Epithelial cell of prostate (primary cell): ENCODE data around the gene SUMF2.
"Not testable (repeated sequence)": the region's sequence is repeated elsewhere in the genome, so short reads cannot be mapped to it uniquely, and the experiment has no call there.

Experiments
- DNase-seq: peaks from one replicate; pipeline ENCODE4 v3.0.0-alpha.2; 2011; ENCODE audit warnings: low read depth, low spot score
- H3K27ac ChIP-seq: fragments of 450-650 bp; 2 replicates; pipeline ENCODE4 v1.5.1; 2017; ENCODE audit warnings: mild to moderate bottlenecking

The SUMF2 gene

GRCh38 chr7:56053993-56054392, 10.1 kb upstream of the SUMF2 start:
- no peak overlapping the region for H3K27ac ChIP-seq
- DNase-seq = no peak

GRCh38 chr7:56062382-56062781, 1.7 kb upstream of the SUMF2 start:
- peak overlapping the region; percentile 85 for H3K27ac ChIP-seq
- no peak for DNase-seq

- peak overlapping the region; percentile 85 for H3K27ac ChIP-seq
- DNase-seq = no peak
Observed at GRCh38 chr7:56063500-56063881, 595 bp upstream of the SUMF2 start.

DNA sequence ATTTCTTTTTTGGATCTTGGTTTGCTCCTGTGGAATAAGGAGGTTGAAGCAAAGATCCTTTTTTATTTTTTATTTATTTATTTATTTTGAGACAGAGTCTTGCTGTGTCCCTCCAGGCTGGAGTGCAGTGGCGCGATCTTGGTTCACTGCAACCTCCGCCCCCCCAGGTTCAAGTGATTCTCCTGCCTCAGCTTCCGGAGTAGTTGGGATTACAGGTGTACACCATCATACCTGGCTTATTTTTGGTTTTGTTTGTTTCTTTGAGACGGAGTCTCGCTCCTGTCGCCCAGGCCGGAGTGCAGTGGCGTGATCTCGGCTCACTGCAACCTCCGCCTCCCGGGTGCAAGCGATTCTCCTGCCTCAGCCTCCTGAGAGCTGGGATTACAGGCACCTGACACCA, 2.3 kb downstream of the SUMF2 start:
- H3K27ac ChIP-seq, DNase-seq: not testable (repeated sequence)

DNA sequence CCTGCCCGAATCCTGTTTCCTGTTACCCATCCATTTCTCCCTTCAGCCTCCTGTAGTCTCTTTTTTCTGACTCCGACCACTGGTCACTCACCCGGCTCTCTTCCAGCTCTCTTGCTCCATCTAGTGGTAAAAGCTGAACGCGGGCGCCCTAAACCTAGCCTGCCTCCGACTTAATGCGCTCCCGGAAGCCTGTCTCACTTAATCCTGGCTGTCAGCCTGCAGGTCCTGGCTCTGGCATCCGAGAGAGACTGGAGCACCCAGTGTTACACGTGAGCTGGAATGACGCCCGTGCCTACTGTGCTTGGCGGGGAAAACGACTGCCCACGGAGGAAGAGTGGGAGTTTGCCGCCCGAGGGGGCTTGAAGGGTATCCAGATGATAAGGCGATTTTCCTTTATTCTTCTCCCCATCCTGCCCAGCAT, 10.3 kb downstream of the SUMF2 start:
- H3K27ac ChIP-seq = no peak overlapping the region
- no peak for DNase-seq

- H3K27ac ChIP-seq = no peak overlapping the region
- no peak for DNase-seq
Observed at GRCh38 chr7:56077681-56078080, 13.6 kb downstream of the SUMF2 start.

GRCh38 chr7:56078196-56078595, 14.1 kb downstream of the SUMF2 start:
- no peak overlapping the region for H3K27ac ChIP-seq
- no peak for DNase-seq

GRCh38 chr7:56079450-56080185, 15.5 kb downstream of the SUMF2 start:
- DNase-seq = no peak
- no peak overlapping the region for H3K27ac ChIP-seq

DNA sequence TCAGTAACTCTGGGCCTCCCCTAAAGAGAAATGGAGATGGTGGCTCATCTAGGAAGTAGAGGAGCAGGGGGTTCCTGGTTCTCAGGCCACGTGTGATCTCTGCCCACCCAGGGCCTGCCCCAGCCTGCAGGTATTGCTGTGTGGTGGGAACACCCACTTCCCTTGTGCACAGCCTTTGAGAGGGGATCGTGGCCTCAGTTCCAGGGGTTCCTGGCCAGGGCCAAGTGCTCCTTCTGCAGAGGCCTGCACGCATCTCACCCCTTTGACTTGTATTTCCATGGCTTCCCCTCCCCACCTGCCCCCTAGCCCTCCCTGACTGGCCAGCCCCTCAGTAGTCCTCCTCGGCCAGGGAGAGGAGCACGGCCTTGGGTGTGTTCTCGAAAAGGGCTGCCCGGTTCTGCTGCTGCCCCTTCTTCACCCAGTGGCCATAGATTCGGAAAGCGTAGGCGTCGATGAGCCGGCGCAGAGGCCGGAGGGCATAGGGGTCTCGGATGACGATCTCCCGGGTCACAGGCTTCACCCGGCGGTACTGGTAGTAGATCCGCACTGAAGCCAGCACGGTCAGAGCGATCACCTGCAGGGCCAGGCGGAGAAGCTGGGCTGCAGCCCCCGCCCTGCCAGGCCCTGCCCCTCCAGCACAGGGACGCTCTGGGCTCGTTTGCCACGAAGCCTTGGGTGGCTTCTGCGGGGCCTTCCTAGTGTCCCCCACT, 16.8 kb downstream of the SUMF2 start:
- not testable (repeated sequence) for DNase-seq, H3K27ac ChIP-seq

- no peak for DNase-seq
- no peak overlapping the region for H3K27ac ChIP-seq
Observed at GRCh38 chr7:56081626-56082340, 17.7 kb downstream of the SUMF2 start.

- H3K27ac ChIP-seq = no peak overlapping the region
- DNase-seq = no peak
Observed at GRCh38 chr7:56083150-56083785, 19.2 kb downstream of the SUMF2 start.

DNA sequence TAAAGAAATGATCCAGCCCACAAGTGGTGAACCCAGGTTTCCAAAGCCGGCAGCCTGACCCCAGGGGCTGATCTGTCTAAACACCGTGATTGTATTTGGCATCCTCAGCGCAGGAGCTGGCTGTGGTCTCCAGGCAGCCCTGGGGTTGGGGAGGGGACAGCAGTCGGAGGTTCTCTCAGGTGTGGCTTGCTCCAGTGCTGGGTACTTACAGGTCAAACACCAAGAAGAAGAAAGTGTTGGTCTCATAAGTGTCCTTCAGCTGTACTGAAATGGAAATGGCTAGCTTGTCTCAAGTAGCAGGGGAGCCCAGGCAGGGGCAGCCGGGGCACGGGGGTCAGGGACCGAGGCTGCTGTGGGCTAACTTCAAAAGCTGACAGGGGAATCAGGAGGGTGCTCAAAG, 22.7 kb downstream of the SUMF2 start:
- no peak overlapping the region for H3K27ac ChIP-seq
- no peak for DNase-seq

DNA sequence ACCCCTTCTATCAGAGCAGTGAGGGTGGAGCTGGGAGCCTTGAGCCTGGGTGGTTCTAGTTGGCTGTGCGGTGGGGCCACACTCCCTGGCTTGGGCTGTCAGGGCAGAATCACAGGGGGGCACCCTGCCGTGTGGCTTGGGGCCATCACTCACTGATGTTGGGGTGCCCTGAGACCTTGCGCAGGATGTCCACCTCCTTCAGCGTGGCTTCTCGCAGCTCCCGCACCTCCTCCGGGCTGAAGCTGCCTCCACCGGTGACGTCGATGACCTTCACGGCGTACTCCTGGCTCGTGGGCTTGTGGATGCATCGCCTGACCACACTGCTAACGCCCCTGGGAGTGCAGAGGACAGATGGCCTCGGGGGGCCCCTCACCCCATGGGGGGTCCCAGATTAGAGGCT, 23.4 kb downstream of the SUMF2 start:
- no peak overlapping the region for H3K27ac ChIP-seq
- no peak for DNase-seq

GRCh38 chr7:56091591-56091990, 27.5 kb downstream of the SUMF2 start:
- H3K27ac ChIP-seq = no peak overlapping the region
- no peak for DNase-seq

DNA sequence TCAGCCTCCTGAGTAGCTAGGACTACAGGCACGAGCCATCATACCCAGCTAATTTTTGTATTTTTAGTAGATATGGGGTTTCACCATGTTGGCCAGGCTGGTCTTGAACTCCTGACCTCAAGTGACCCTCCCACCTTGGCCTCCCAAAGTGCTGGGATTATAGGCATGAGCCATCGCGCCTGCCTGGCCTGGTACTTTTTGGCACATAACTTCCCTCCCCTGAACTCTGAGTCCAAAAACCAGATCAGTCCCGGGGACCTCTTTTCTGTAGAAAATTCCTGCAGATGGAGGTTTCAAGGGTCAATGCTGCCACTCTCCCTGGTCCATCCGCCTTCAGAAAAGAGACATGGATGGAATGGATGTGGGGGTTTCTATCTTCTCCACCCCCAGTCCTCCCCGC, 28.3 kb downstream of the SUMF2 start:
- H3K27ac ChIP-seq, DNase-seq: not testable (repeated sequence)

DNA sequence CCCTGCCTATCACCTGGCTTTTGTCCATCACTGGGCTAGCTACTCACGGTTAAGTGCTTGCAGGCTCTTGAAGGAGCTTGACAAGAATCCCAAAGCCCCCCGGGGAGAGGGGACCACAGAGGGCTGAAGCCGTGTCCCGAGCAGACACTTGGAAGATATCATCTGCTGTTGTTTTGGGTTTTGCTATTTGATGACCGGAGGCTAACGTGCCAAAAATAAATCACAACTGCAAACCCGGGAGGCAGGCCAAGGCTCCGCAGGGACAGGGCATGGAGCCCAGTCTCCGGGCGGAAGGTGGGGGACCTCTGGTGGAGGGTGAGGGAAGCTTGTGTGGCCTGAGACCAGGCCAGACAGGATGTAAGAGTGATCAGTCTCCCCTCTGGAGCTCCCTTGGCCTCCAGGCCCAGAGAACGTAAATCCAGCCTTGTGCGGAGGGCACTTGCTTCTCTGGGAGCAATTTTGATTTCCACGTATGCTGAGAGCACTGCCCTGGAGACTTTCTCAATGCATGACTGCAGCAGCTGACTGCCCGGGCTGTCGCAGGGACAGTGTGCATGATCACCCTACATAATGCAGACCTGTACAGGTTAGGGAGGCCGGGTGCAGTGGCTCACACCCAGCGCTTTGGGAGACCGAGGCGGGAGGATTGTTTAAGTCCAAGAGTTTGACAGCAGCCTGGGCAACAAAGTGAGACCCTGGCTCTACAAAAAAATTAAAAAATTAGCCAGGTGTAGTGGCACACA, 28.9 kb downstream of the SUMF2 start, which contains the start of gene PHKG1:
Gene PHKG1, minus strand, starts transcription at position 164 of the 743 bp plus-strand sequence. CDS start 4,011 bp downstream, outside the sequence.
- DNase-seq = no peak
- H3K27ac ChIP-seq = no peak within 1 kb of the TSS

DNA sequence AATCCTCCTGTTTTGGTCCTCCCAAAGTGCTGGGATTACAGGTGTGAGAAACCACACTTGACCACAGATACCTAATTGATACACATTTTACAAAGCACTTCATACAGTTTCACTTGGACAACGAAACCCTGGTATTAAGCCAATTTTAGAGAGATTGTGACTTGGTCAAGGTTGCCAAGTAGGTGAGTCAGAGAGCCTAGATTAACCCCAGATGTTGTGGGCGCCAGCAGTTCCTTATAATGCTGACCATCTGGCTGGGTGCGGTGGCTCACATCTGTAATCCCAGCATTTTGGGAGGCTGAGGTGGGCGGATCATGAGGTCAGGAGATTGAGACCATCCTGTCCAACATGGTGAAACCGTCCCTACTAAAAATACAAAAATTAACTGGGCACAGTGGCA, 33.6 kb downstream of the SUMF2 start:
- DNase-seq = no peak
- H3K27ac ChIP-seq = no peak overlapping the region

DNA sequence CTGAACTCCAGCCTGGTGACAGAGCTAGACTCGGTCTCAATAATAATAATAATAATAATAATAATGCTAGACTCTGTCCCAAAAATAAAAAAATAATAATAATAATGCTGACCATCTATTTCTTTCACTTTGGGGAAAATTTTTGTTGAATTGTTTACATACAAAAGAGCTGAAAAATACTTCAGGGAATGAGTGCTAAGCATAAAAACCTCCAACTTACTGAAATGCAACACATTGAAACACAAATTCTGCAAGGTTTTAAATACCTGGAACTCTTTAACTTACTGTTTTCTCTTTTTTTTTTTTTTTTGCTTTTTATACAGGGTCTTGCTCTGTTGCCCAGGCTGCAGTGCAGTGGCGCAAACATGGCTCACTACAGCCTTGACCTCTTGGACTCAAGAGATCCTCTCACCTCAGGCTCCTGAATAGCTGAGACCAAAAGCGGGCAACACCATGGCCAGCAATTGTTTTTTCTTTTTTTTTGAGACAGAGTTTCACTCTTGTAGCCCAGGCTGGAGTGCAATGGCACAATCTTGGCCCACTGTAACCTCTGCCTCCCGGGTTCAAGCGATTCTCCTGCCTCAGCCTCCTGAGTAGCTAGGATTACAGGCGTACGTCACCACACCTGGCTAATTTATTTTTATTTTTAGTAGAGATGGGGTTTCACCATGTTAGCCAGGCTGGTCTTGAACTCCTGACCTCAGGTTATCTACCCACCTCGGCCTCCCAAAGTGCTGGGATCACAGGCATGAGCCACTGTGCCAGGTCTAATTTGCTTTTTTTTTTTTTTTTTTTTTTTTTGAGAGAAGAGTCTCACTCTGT, 34.3 kb downstream of the SUMF2 start:
- DNase-seq, H3K27ac ChIP-seq: not testable (repeated sequence)

DNA sequence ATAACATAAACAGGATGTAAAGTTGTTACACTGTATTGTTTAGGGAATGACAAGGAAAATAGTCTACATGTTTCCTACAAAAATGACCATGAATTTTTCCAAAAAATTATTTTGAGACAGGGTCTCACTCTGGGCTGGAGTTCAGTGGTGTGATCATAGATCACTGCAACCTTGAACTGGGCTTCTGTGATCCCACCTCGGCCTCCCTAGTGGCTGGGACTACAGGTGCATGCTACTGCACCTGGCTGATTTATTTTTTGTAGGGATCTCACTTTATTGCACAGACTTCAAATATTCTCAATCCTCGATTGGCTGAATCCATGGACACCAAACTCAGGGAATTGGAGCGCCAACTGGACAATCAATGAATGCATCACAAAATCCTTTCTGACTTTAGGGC, 35.6 kb downstream of the SUMF2 start:
- DNase-seq = no peak
- no peak overlapping the region for H3K27ac ChIP-seq
